Astrocyte (in vitro differentiated cells and primary cell): ENCODE results near the gene ZNF718. TPM values are rescaled to one million over a fixed set of nuclear protein-coding genes. Genes with fewer than 3 reads are reported as not detected.

Experiments
- DNase-seq: peaks from one replicate; pipeline ENCODE4 v3.0.0-alpha.2; 2010; ENCODE audit warnings: low read depth
- FAIRE-seq: peaks from 2 replicates; lab custom pipeline; 2011; peaks lifted over from hg19 to GRCh38; lab: Jason Lieb, UNC
- H2AFZ ChIP-seq: 2 replicates; pipeline ENCODE4 v1.6.0; 2012; ENCODE audit warnings: low read depth, low read length, inconsistent platforms
- H3K27ac ChIP-seq: 2 replicates; pipeline ENCODE4 v1.5.1; 2011; ENCODE audit warnings: low read depth, low read length, inconsistent platforms
- H3K27me3 ChIP-seq: 2 replicates; pipeline ENCODE4 v1.6.0; 2011; ENCODE audit warnings: low read length, inconsistent platforms; ENCODE audit not compliant: insufficient read depth
- H3K36me3 ChIP-seq: 2 replicates; pipeline ENCODE4 v1.5.1; 2011; ENCODE audit warnings: low read length, inconsistent platforms; ENCODE audit not compliant: insufficient read depth
- H3K4me1 ChIP-seq: 2 replicates; pipeline ENCODE4 v1.5.1; 2011; ENCODE audit warnings: low read length, inconsistent platforms; ENCODE audit not compliant: insufficient read depth
- H3K4me2 ChIP-seq: 2 replicates; pipeline ENCODE4 v1.6.0; 2012; ENCODE audit warnings: low read length, inconsistent platforms
- H3K4me3 ChIP-seq: 2 replicates; pipeline ENCODE4 v1.5.1; 2011; ENCODE audit warnings: low read depth, mild to moderate bottlenecking, low read length, inconsistent platforms; ENCODE audit not compliant: insufficient read depth
- H3K79me2 ChIP-seq: 2 replicates; pipeline ENCODE4 v1.6.0; 2012; ENCODE audit warnings: mild to moderate bottlenecking, low read length, inconsistent platforms; ENCODE audit not compliant: insufficient read depth
- H3K9ac ChIP-seq: 2 replicates; pipeline ENCODE4 v1.6.0; 2012; ENCODE audit warnings: mild to moderate bottlenecking, low read length, inconsistent platforms
- H3K9me3 ChIP-seq: 2 replicates; pipeline ENCODE4 v1.5.1; 2012; ENCODE audit warnings: low read depth, mild to moderate bottlenecking, low read length, inconsistent platforms; ENCODE audit not compliant: insufficient read depth
- H4K20me1 ChIP-seq: 2 replicates; pipeline ENCODE4 v1.6.0; 2012; ENCODE audit warnings: low read length, inconsistent platforms; ENCODE audit not compliant: insufficient read depth
- H3K27ac Mint-ChIP-seq: one replicate; pipeline ENCODE4 v1.8.0; 2021; ENCODE audit warnings: mild to moderate bottlenecking, mixed read lengths; ENCODE audit not compliant: unreplicated experiment
- H3K27me3 Mint-ChIP-seq: one replicate; pipeline ENCODE4 v1.8.0; 2021; ENCODE audit warnings: low read depth, mixed read lengths; ENCODE audit not compliant: unreplicated experiment
- H3K36me3 Mint-ChIP-seq: one replicate; pipeline ENCODE4 v1.8.0; 2021; ENCODE audit warnings: low read depth, mixed read lengths; ENCODE audit not compliant: unreplicated experiment
- H3K4me1 Mint-ChIP-seq: one replicate; pipeline ENCODE4 v1.8.0; 2021; ENCODE audit warnings: low read depth, mixed read lengths; ENCODE audit not compliant: unreplicated experiment
- H3K4me3 Mint-ChIP-seq: one replicate; pipeline ENCODE4 v1.8.0; 2021; ENCODE audit warnings: mild to moderate bottlenecking, moderate library complexity, mixed read lengths; ENCODE audit not compliant: unreplicated experiment
- H3K9me3 Mint-ChIP-seq: one replicate; pipeline ENCODE4 v1.8.0; 2021; ENCODE audit warnings: mild to moderate bottlenecking, mixed read lengths; ENCODE audit not compliant: unreplicated experiment
- CTCF ChIP-seq: IDR thresholded peaks from 2 replicates; pipeline ENCODE4 v1.5.1; 2011; ENCODE audit warnings: low read depth, mild to moderate bottlenecking, inconsistent platforms, low read length, moderate library complexity; ENCODE audit not compliant: insufficient read depth
- EZH2 ChIP-seq: IDR thresholded peaks from 2 replicates; pipeline ENCODE4 v1.6.1; 2012; ENCODE audit warnings: mild to moderate bottlenecking, low read length, inconsistent platforms; ENCODE audit not compliant: insufficient read depth
- total RNA-seq: library from RNA; stranded (reverse); gene quantifications from 2 replicates; pipeline ENCODE4 v1.2.1, GENCODE V29; 2021

The ZNF718 gene
- total RNA-seq, 1 donor from 2014 or later: 7.7 TPM

DNA sequence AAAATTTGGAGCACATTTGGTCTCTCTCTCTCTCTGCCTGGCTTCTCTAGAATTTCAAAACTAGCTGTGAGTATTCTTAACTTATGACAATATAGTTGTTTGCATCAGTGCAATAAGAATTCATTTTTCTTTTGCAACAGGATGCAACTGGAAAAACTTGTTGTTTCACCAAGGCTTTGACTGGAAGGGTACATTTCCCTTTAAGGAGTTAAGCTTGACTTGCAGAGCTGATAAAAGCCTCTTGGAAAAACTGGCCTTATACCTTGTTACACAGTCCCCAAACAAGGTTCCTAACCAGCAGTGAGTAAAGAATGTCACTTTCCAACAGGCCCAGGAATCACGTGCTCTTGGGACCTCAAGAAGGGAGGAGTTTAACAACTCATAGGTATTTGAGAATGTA, 25.9 kb upstream of the ZNF718 start:
- DNase-seq (no peak), FAIRE-seq (no peak)
- H2AFZ ChIP-seq: no peak overlapping the region
- no peaks in the 10 kb centered on the region for H3K27me3 ChIP-seq
- no peaks in the 10 kb centered on the region for H4K20me1 ChIP-seq
- H3K36me3 ChIP-seq: no peaks in the 10 kb centered on the region
- no peaks in the 10 kb centered on the region for H3K4me1 ChIP-seq
- Mint-ChIP-seq H3K27me3 (peaks cover 5% of the 10 kb centered on the region), H3K27ac (no peak overlapping the region), H3K4me3 (no peak overlapping the region), H3K36me3 (peaks cover 15% of the 10 kb centered on the region), H3K9me3 (peaks cover 43% of the 10 kb centered on the region), H3K4me1 (no peaks in the 10 kb centered on the region)
- peaks cover 22% of the 10 kb centered on the region for H3K9me3 ChIP-seq
- no peaks in the 10 kb centered on the region for H3K79me2 ChIP-seq
- TF ChIP-seq CTCF: no peak
- no peak for TF ChIP-seq EZH2
- H3K4me2 ChIP-seq: no peak overlapping the region
- no peak overlapping the region for H3K27ac ChIP-seq
- no peak overlapping the region for H3K4me3 ChIP-seq
- H3K9ac ChIP-seq: no peak overlapping the region

DNA sequence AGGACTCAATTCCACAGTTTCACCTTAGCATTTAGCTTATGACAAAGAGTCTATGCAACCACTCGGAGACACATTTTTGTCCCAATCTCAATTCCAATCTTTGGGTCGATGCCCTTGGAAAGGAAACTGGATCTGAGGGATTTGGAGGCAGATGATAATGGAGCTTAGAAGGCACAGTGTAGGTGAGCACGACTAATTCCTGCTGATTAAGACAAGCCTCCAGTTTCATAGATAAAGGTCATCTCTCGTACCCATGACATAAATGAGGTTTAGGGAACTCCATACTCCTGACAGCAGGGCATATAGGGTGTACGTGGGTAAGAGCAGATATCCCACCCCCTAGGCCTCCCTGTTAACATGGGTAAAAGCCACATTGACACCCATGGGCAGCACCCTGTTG, 24.4 kb upstream of the ZNF718 start:
- DNase-seq (no peak), FAIRE-seq (no peak)
- H3K4me3 Mint-ChIP-seq: no peak overlapping the region
- H3K9me3 Mint-ChIP-seq: peaks cover 32% of the 10 kb centered on the region
- no peaks in the 10 kb centered on the region for H3K4me1 ChIP-seq
- no peaks in the 10 kb centered on the region for H3K79me2 ChIP-seq
- H3K27ac Mint-ChIP-seq: no peak overlapping the region
- H3K27me3 ChIP-seq: no peaks in the 10 kb centered on the region
- H3K9ac ChIP-seq: no peak overlapping the region
- H3K4me3 ChIP-seq: no peak overlapping the region
- H3K9me3 ChIP-seq: peaks cover 17% of the 10 kb centered on the region
- no peaks in the 10 kb centered on the region for H3K4me1 Mint-ChIP-seq
- H3K27me3 Mint-ChIP-seq: peaks cover 11% of the 10 kb centered on the region
- TF ChIP-seq CTCF: no peak
- TF ChIP-seq EZH2: no peak
- H3K36me3 Mint-ChIP-seq: peaks cover 9% of the 10 kb centered on the region
- no peaks in the 10 kb centered on the region for H4K20me1 ChIP-seq
- no peak overlapping the region for H3K27ac ChIP-seq
- H3K4me2 ChIP-seq: no peak overlapping the region
- no peak overlapping the region for H2AFZ ChIP-seq
- no peaks in the 10 kb centered on the region for H3K36me3 ChIP-seq

DNA sequence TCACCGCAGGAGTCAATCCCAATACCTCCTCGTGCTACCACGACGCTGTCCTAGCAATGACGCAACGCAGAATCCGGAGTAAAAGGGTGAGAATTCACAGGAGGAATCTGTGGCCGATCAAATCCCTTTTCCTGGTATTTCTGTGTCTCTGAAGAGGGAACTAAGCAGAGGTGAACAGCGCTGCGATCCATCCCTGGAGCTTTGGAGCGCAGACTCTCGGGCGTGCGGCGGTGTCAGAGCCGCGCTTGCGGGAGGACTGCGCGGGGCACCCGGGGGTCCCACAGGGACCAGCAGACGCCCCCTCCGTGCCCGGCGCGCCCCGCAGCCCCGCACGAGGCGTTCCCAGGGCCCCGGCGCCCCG, 17.2 kb upstream of the ZNF718 start:
- H3K36me3 ChIP-seq: no peaks in the 10 kb centered on the region
- peaks cover 65% of the 10 kb centered on the region for H3K27me3 Mint-ChIP-seq
- no peaks in the 10 kb centered on the region for H3K4me1 Mint-ChIP-seq
- H3K27ac ChIP-seq: no peak overlapping the region
- peaks cover 32% of the 10 kb centered on the region for H3K27me3 ChIP-seq
- H2AFZ ChIP-seq: no peak overlapping the region
- no peaks in the 10 kb centered on the region for H4K20me1 ChIP-seq
- H3K4me3 Mint-ChIP-seq: no peak overlapping the region
- peaks cover 57% of the 10 kb centered on the region for H3K9me3 Mint-ChIP-seq
- peaks cover 14% of the 10 kb centered on the region for H3K36me3 Mint-ChIP-seq
- FAIRE-seq (no peak), DNase-seq (no peak)
- no peaks in the 10 kb centered on the region for H3K4me1 ChIP-seq
- H3K79me2 ChIP-seq: no peaks in the 10 kb centered on the region
- H3K9ac ChIP-seq: no peak overlapping the region
- H3K9me3 ChIP-seq: peaks cover 33% of the 10 kb centered on the region
- peak overlapping the region; percentile 50 for H3K4me2 ChIP-seq
- H3K27ac Mint-ChIP-seq: no peak overlapping the region
- H3K4me3 ChIP-seq: no peak overlapping the region
- TF ChIP-seq EZH2 (no peak), CTCF (no peak)
